DND-41 (cell line): ENCODE results near the gene CD22.

Experiments used
- ATAC-seq: fragments of 200-7000 bp; cut with Tn5 transposase; 3 replicates; pipeline ENCODE4 v1.9.1; 2021; ENCODE audit warnings: low read depth; ENCODE audit not compliant: insufficient read depth
- DNase-seq: peaks from one replicate; pipeline ENCODE4 v3.0.0-alpha.2; 2020
- H2AFZ ChIP-seq: 2 replicates; pipeline ENCODE4 v1.6.0; 2012; ENCODE audit warnings: low read depth, low read length
- H3K27ac ChIP-seq: 2 replicates; pipeline ENCODE4 v1.5.1; 2012; ENCODE audit warnings: low read length, inconsistent platforms
- H3K27me3 ChIP-seq: fragments of 200-600 bp; sonication (generic); 2 replicates; pipeline ENCODE4 v1.6.0; 2012; ENCODE audit warnings: low read length, mild to moderate bottlenecking, inconsistent platforms; ENCODE audit not compliant: insufficient read depth, poor library complexity
- H3K36me3 ChIP-seq: 2 replicates; pipeline ENCODE4 v1.5.1; 2012; ENCODE audit warnings: low read length, inconsistent platforms; ENCODE audit not compliant: insufficient read depth
- H3K4me1 ChIP-seq: 2 replicates; pipeline ENCODE4 v1.5.1; 2012; ENCODE audit warnings: mild to moderate bottlenecking, low read length; ENCODE audit not compliant: insufficient read depth
- H3K4me2 ChIP-seq: 2 replicates; pipeline ENCODE4 v1.6.0; 2012; ENCODE audit warnings: mild to moderate bottlenecking, moderate library complexity, low read length, inconsistent platforms; ENCODE audit not compliant: insufficient read depth
- H3K4me3 ChIP-seq, 2 experiments: fragments of 200-600 bp in 1 of 2; shearing (Covaris generic) in 1 of 2; 2 replicates each; pipeline ENCODE4 v1.5.1; 2012 to 2016; ENCODE audit warnings: inconsistent platforms in 2 of 2, low read length in 2 of 2, mild to moderate bottlenecking in 2 of 2, low read depth in 1 of 2, moderate library complexity in 1 of 2
- H3K79me2 ChIP-seq: 2 replicates; pipeline ENCODE4 v1.6.0; 2012; ENCODE audit warnings: low read length, inconsistent platforms; ENCODE audit not compliant: insufficient read depth
- H3K9ac ChIP-seq: 2 replicates; pipeline ENCODE4 v1.6.0; 2012; ENCODE audit warnings: low read depth, mild to moderate bottlenecking, inconsistent platforms, low read length, moderate library complexity
- H3K9me3 ChIP-seq: 2 replicates; pipeline ENCODE4 v1.5.1; 2012; ENCODE audit warnings: low read length, moderate library complexity, mild to moderate bottlenecking, inconsistent platforms; ENCODE audit not compliant: insufficient read depth, severe bottlenecking
- H4K20me1 ChIP-seq: 2 replicates; pipeline ENCODE4 v1.6.0; 2012; ENCODE audit warnings: low read length; ENCODE audit not compliant: insufficient read depth
- CTCF ChIP-seq: IDR thresholded peaks from 2 replicates; pipeline ENCODE4 v1.5.1; 2012; ENCODE audit warnings: borderline replicate concordance, low read length, moderate library complexity, mild to moderate bottlenecking; ENCODE audit not compliant: poor library complexity, severe bottlenecking; ENCODE audit errors: extremely low read depth
- EZH2 ChIP-seq: IDR thresholded peaks from 3 replicates; pipeline ENCODE4 v1.6.1; 2012; ENCODE audit warnings: borderline replicate concordance, low read depth, mild to moderate bottlenecking, moderate library complexity, low read length, inconsistent platforms; ENCODE audit not compliant: severe bottlenecking

The CD22 gene

GRCh38 chr19:35310811-35311465, 18.0 kb upstream of the CD22 start:
- no peak for DNase-seq
- Histone ChIP-seq H3K4me3 (no peak overlapping the region), H3K27me3 (no peaks in the 10 kb centered on the region), H3K9me3 (no peaks in the 10 kb centered on the region), H4K20me1 (0 out of 2 replicates have a peak, but pooled peaks cover 2% of the 10 kb centered on the region), H3K27ac (no peak overlapping the region), H3K36me3 (no peaks in the 10 kb centered on the region), H3K4me2 (no peak overlapping the region), H3K9ac (no peak overlapping the region), H3K79me2 (no peaks in the 10 kb centered on the region), H2AFZ (no peak overlapping the region), H3K4me1 (no peaks in the 10 kb centered on the region)
- TF ChIP-seq EZH2 (no peak), CTCF (no peak)
- no peak for ATAC-seq

- no peaks in the 10 kb centered on the region for H3K79me2 ChIP-seq
- no peak overlapping the region for H3K4me3 ChIP-seq
- H3K36me3 ChIP-seq: no peaks in the 10 kb centered on the region
- no peak overlapping the region for H3K4me2 ChIP-seq
- no peaks in the 10 kb centered on the region for H3K9me3 ChIP-seq
- no peak for TF ChIP-seq EZH2
- no peak for TF ChIP-seq CTCF
- H3K27me3 ChIP-seq: no peaks in the 10 kb centered on the region
- DNase-seq (no peak), ATAC-seq (no peak)
- no peak overlapping the region for H2AFZ ChIP-seq
- no peak overlapping the region for H3K27ac ChIP-seq
- H4K20me1 ChIP-seq: 0 out of 2 replicates have a peak, but pooled peaks cover 2% of the 10 kb centered on the region
- no peak overlapping the region for H3K9ac ChIP-seq
- no peaks in the 10 kb centered on the region for H3K4me1 ChIP-seq
Observed at GRCh38 chr19:35311901-35312665, 16.9 kb upstream of the CD22 start.

GRCh38 chr19:35313587-35313986, 15.4 kb upstream of the CD22 start:
- no peak for DNase-seq

More at GRCh38 chr19:35313587-35313986, 15.4 kb upstream of the CD22 start:
- Histone ChIP-seq H3K4me2 (no peak overlapping the region), H3K4me3 (no peak overlapping the region), H3K27me3 (no peaks in the 10 kb centered on the region), H3K9me3 (no peaks in the 10 kb centered on the region), H2AFZ (no peak overlapping the region), H3K36me3 (no peaks in the 10 kb centered on the region), H3K79me2 (no peaks in the 10 kb centered on the region), H4K20me1 (0 out of 2 replicates have a peak, but pooled peaks cover 2% of the 10 kb centered on the region), H3K9ac (no peak overlapping the region), H3K27ac (no peak overlapping the region), H3K4me1 (no peaks in the 10 kb centered on the region)
- TF ChIP-seq CTCF (no peak), EZH2 (no peak)
- ATAC-seq: no peak
